Vagina (tissue), 2 donors: ENCODE results near the gene DEK. TPM values are rescaled to one million over a fixed set of nuclear protein-coding genes. Genes with fewer than 3 reads are reported as not detected.

ENCODE experiments used
- DNase-seq, 2 donors: peaks; one replicate each; pipeline ENCODE4 v3.0.0-alpha.2; 2017; ENCODE audit errors: extremely low spot score in 2 of 2
- H3K27ac ChIP-seq: fragments of 200-600 bp; sonication (generic); one replicate; pipeline ENCODE4 v1.5.1; 2019
- H3K27me3 ChIP-seq: fragments of 200-600 bp; sonication (generic); one replicate; pipeline ENCODE4 v1.5.1; 2019
- H3K36me3 ChIP-seq, 2 donors: fragments of 200-600 bp; sonication (generic); one replicate each; pipeline ENCODE4 v1.5.1; 2017 to 2019
- H3K4me1 ChIP-seq: fragments of 200-600 bp; sonication (generic); one replicate; pipeline ENCODE4 v1.5.1; 2019
- H3K4me3 ChIP-seq, 2 donors: fragments of 200-600 bp; sonication (generic); 1 replicate in 1 of 2; 2 replicates in 1 of 2; pipeline ENCODE4 v1.5.1; 2016 to 2019
- H3K9me3 ChIP-seq: fragments of 200-600 bp; sonication (generic); one replicate; pipeline ENCODE4 v1.5.1; 2019
- POLR2A ChIP-seq, 2 donors: fragments of 450-650 bp; IDR thresholded peaks; one replicate each; pipeline ENCODE4 v1.6.1; 2017; ENCODE audit warnings: antibody characterized with exemption in 2 of 2, mild to moderate bottlenecking in 2 of 2, moderate library complexity in 2 of 2
- POLR2AphosphoS5 ChIP-seq, 2 donors: sonication (generic); formaldehyde crosslinking; IDR thresholded peaks; one replicate each; pipeline ENCODE4 v1.9.0; 2017; ENCODE audit warnings: antibody characterized with exemption in 2 of 2, mild to moderate bottlenecking in 2 of 2, low read depth in 1 of 2; ENCODE audit not compliant: insufficient read depth in 1 of 2
- intact Hi-C: fragments of 100-400 bp; cut with DNase I; formaldehyde crosslinking; loops from one replicate; pipeline ENCODE4 v1.15.1; 2023
- total RNA-seq: library from RNA; depleted of rRNA; stranded (reverse); fragments of >200 nt; gene quantifications from one replicate; pipeline ENCODE4 v1.2.3, GENCODE V29; 2016
- TF ChIP-seq, protein P1 (sequence below), 3 experiments: fragments of 450-650 bp in 2 of 3; fragments of 200-600 bp in 1 of 3; sonication (generic) in 1 of 3; IDR thresholded peaks; one replicate each; pipeline ENCODE4 v1.5.1; 2017 to 2019; ENCODE audit warnings: antibody characterized with exemption in 3 of 3, mild to moderate bottlenecking in 2 of 3, moderate library complexity in 2 of 3

The DEK gene
- total RNA-seq, 1 donor from 2014 or later, result 121 TPM

DNA sequence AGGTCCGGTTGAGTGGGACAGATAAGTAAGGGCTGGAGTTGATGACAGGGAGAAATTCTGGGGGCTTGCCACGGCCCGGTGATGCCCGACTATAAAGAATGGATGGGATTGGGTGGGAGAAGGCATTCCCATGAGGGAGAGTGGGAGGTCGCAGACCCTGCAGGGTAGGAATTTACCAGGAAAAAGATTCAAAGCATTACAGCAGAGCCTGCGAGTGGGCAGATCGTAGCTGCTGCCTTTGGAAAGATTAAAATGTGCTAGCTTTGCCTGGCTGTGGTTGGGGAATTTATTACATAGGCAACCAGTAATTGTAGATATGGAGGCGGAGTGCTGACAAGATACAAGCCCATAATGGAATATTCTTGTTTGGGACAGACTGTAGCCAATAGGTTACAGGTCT, 59.6 kb downstream of the DEK start:
- no peaks in the 10 kb centered on the region for H3K9me3 ChIP-seq
- no peaks in the 10 kb centered on the region for H3K27me3 ChIP-seq
- no peak for DNase-seq
- no peak overlapping the region for H3K27ac ChIP-seq
- no peak overlapping the region for H3K4me3 ChIP-seq
- intact Hi-C loops, result no loop called here
- H3K4me1 ChIP-seq, result no peaks in the 10 kb centered on the region
- TF ChIP-seq POLR2A (IDR thresholded peaks at IDR 0.05) (no peak), POLR2AphosphoS5 (IDR thresholded peaks at IDR 0.05; ENCODE audit: insufficient read depth in 1 of 2, low read depth in 1 of 2) (no peak)
- TF ChIP-seq, protein P1, sequence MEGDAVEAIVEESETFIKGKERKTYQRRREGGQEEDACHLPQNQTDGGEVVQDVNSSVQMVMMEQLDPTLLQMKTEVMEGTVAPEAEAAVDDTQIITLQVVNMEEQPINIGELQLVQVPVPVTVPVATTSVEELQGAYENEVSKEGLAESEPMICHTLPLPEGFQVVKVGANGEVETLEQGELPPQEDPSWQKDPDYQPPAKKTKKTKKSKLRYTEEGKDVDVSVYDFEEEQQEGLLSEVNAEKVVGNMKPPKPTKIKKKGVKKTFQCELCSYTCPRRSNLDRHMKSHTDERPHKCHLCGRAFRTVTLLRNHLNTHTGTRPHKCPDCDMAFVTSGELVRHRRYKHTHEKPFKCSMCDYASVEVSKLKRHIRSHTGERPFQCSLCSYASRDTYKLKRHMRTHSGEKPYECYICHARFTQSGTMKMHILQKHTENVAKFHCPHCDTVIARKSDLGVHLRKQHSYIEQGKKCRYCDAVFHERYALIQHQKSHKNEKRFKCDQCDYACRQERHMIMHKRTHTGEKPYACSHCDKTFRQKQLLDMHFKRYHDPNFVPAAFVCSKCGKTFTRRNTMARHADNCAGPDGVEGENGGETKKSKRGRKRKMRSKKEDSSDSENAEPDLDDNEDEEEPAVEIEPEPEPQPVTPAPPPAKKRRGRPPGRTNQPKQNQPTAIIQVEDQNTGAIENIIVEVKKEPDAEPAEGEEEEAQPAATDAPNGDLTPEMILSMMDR (IDR thresholded peaks at IDR 0.05), result no peak
- peaks cover 0 to 25% of the 10 kb centered on the region in 2 donors for H3K36me3 ChIP-seq

DNA sequence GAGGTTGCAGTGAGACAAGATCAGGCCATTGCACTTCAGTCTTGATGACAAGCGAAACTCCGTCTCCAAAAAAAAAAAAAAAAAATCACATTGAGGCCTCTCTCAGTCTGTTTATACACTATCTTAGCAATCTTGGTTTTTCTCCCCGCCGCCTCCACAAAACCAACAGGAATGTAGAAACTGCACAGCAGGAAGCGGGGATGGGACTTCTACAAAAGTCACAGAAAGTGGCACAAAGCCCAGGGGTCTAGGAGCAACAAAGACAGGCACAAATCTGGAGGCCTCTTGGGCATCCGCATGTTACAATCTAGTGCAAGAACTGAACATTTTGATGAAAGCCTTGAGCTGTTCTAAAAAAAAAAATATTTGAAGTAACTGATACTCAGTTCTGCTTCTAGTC, 60.5 kb downstream of the DEK start:
- DNase-seq, result no peak
- Histone ChIP-seq H3K4me3 (no peak overlapping the region), H3K4me1 (no peaks in the 10 kb centered on the region), H3K9me3 (no peaks in the 10 kb centered on the region), H3K36me3 (peaks cover 0 to 25% of the 10 kb centered on the region in 2 donors), H3K27me3 (no peaks in the 10 kb centered on the region), H3K27ac (no peak overlapping the region)
- intact Hi-C loops, result no loop called here
- TF ChIP-seq POLR2A (IDR thresholded peaks at IDR 0.05) (no peak), POLR2AphosphoS5 (IDR thresholded peaks at IDR 0.05; ENCODE audit: insufficient read depth in 1 of 2, low read depth in 1 of 2) (no peak)
- TF ChIP-seq, protein P1 (IDR thresholded peaks at IDR 0.05), result no peak

DNA sequence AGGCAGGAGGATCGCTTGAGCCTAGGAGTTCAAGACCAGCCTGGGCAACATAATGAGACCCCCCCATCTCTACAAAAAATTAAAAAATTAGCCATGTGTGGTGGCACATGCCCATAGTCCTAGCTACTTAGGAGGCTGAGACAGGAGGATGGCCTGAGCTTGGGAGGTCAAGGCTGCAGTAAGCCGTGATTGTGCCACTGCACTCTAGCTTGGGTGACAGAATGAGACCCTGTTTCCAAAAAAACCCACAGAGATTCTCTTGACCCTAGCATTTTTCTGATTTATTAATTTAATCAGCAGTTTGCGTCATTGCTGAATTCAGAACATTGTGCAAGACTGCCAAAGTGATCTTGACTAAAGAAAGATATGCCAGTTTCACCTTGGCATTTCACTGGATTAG, 72.3 kb downstream of the DEK start:
- Histone ChIP-seq H3K4me1 (no peaks in the 10 kb centered on the region), H3K9me3 (no peaks in the 10 kb centered on the region), H3K27ac (no peak overlapping the region), H3K4me3 (no peak overlapping the region), H3K27me3 (no peaks in the 10 kb centered on the region), H3K36me3 (peaks cover 0 to 34% of the 10 kb centered on the region in 2 donors)
- intact Hi-C loops, result no loop called here
- TF ChIP-seq, protein P1 (IDR thresholded peaks at IDR 0.05), result no peak
- no peak for TF ChIP-seq POLR2A (IDR thresholded peaks at IDR 0.05)
- TF ChIP-seq POLR2AphosphoS5 (IDR thresholded peaks at IDR 0.05; ENCODE audit: insufficient read depth in 1 of 2, low read depth in 1 of 2), result no peak
- DNase-seq, result no peak

DNA sequence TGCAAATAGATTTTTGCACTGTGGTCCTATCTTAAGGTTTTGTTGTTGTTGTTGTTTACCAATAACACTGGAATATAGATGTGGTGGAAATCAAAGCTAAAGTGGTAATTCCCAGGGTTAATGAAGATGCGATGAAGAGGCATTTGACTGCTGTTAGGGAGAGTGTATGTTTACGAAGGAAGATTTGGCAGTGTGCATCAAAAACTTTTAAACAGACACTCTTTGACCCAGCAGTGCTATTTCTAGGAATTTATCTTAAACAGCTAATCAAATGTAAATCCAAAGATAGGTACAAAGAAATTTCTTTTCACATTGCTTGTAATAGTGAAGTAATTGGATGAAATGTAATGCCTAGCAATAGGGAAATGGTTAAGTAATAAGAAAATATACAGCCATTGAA, 75.1 kb downstream of the DEK start:
- DNase-seq, result no peak
- no peak overlapping the region for H3K27ac ChIP-seq
- no peaks in the 10 kb centered on the region for H3K27me3 ChIP-seq
- TF ChIP-seq POLR2A (IDR thresholded peaks at IDR 0.05), result no peak
- TF ChIP-seq POLR2AphosphoS5 (IDR thresholded peaks at IDR 0.05; ENCODE audit: insufficient read depth in 1 of 2, low read depth in 1 of 2), result no peak
- TF ChIP-seq, protein P1 (IDR thresholded peaks at IDR 0.05), result no peak
- intact Hi-C loops, result no loop called here
- no peaks in the 10 kb centered on the region for H3K9me3 ChIP-seq
- H3K4me1 ChIP-seq, result no peaks in the 10 kb centered on the region
- H3K4me3 ChIP-seq, result no peak overlapping the region
- peaks cover 0 to 31% of the 10 kb centered on the region in 2 donors for H3K36me3 ChIP-seq

DNA sequence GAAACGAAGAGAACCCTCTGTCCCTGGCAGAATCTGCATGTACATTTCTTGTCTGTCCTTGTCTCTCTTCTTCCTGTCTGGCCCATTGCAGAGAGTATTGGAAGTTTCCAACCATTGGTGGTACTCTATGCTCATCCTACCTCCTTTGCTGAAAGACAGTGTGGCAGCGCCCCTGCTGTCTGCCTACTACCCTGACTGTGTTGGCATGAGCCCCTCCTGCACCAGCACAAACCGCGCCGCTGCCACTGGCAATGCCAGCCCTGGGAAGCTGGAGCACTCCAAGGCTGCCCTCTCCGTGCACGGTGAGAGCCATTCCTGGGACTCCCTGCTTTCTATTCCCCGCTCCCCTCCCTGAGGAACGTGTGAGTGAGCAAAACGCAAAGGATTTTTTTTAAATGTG, 76.6 kb downstream of the DEK start:
- Histone ChIP-seq H3K4me3 (no peak overlapping the region), H3K9me3 (no peaks in the 10 kb centered on the region), H3K36me3 (peaks cover 0 to 26% of the 10 kb centered on the region in 2 donors), H3K27me3 (no peaks in the 10 kb centered on the region), H3K4me1 (no peaks in the 10 kb centered on the region), H3K27ac (no peak overlapping the region)
- TF ChIP-seq, protein P1 (IDR thresholded peaks at IDR 0.05), result no peak
- TF ChIP-seq POLR2AphosphoS5 (IDR thresholded peaks at IDR 0.05; ENCODE audit: insufficient read depth in 1 of 2, low read depth in 1 of 2) (no peak), POLR2A (IDR thresholded peaks at IDR 0.05) (no peak)
- intact Hi-C loops, result no loop called here
- DNase-seq, result no peak
